H1 (cell line): Measurements from ENCODE around the gene SMYD1. TPM values are rescaled to one million over a fixed set of nuclear protein-coding genes. Genes with fewer than 3 reads are reported as not detected.

ENCODE experiments used
- CTCF ChIA-PET: fragments of 300-600 bp; sonication (Branson Sonifier 250); formaldehyde crosslinking; loops from one replicate; lab custom pipeline; 2021; ENCODE audit not compliant: partially characterized antibody; lab: Charles Lee
- POLR2A ChIA-PET: fragments of 300-600 bp; sonication (Branson Sonifier 250); formaldehyde crosslinking; loops from one replicate; lab custom pipeline; 2021; ENCODE audit warnings: inconsistent platforms; ENCODE audit not compliant: partially characterized antibody; lab: Charles Lee
- DNase-seq, 2 experiments: peaks; one replicate each; pipeline versions ENCODE4 v3.0.0 to v3.0.0-alpha.2; 2010 to 2022; ENCODE audit warnings: low spot score in 2 of 2, low read depth in 1 of 2, mixed read lengths in 1 of 2
- FAIRE-seq: peaks from 2 replicates; lab custom pipeline; 2011; peaks lifted over from hg19 to GRCh38; lab: Jason Lieb, UNC
- H2AFZ ChIP-seq: 2 replicates; pipeline ENCODE4 v1.8.1; 2012; ENCODE audit warnings: low read length, inconsistent platforms
- H2AK5ac ChIP-seq: 2 replicates; pipeline ENCODE4 v1.6.1; 2013; ENCODE audit warnings: low read depth, low read length
- H2BK120ac ChIP-seq: replicated peaks from 2 replicates; pipeline ENCODE3; 2013; ENCODE audit warnings: low read depth, low read length, inconsistent platforms
- H2BK12ac ChIP-seq: 2 replicates; pipeline ENCODE4 v1.6.1; 2013; ENCODE audit warnings: low read depth, low read length
- H2BK15ac ChIP-seq: 2 replicates; pipeline ENCODE4 v1.6.1; 2013; ENCODE audit warnings: low read length
- H2BK20ac ChIP-seq: 2 replicates; pipeline ENCODE4 v1.6.1; 2013; ENCODE audit warnings: low read length
- H2BK5ac ChIP-seq: 2 replicates; pipeline ENCODE4 v1.6.1; 2013; ENCODE audit warnings: low read depth, low read length
- H3K14ac ChIP-seq: 2 replicates; pipeline ENCODE4 v1.6.1; 2013; ENCODE audit warnings: inconsistent platforms; ENCODE audit not compliant: insufficient read length
- H3K18ac ChIP-seq: 2 replicates; pipeline ENCODE4 v1.6.1; 2013; ENCODE audit warnings: low read length; ENCODE audit errors: extremely low read depth
- H3K23ac ChIP-seq: 2 replicates; pipeline ENCODE4 v1.6.1; 2013; ENCODE audit warnings: inconsistent platforms; ENCODE audit not compliant: insufficient read length
- H3K23me2 ChIP-seq: 2 replicates; pipeline ENCODE4 v1.6.1; 2013; ENCODE audit warnings: low read depth, low read length
- H3K27ac ChIP-seq: 2 replicates; pipeline ENCODE4 v1.6.1; 2011; ENCODE audit warnings: low read depth, low read length, inconsistent platforms
- H3K27me3 ChIP-seq, 4 experiments: replicated peaks in 1 of 4; 1 replicate in 1 of 4; 2 replicates in 3 of 4; pipeline versions ENCODE4 v1.6.1 to v1.8.1; 2011 to 2013; ENCODE audit warnings: low read length in 3 of 4, mild to moderate bottlenecking in 3 of 4, inconsistent platforms in 2 of 4, mixed read lengths in 2 of 4, moderate library complexity in 1 of 4; ENCODE audit not compliant: control insufficient read depth in 3 of 4, insufficient read depth in 3 of 4; ENCODE audit errors: extremely low read depth in 1 of 4
- H3K36me3 ChIP-seq, 4 experiments: 2 replicates each; pipeline versions ENCODE4 v1.6.1 to v1.8.1; 2011 to 2013; ENCODE audit warnings: mild to moderate bottlenecking in 4 of 4, low read length in 3 of 4, moderate library complexity in 2 of 4, control low read depth in 1 of 4, inconsistent platforms in 1 of 4; ENCODE audit not compliant: insufficient read depth in 4 of 4, control insufficient read depth in 2 of 4
- H3K4ac ChIP-seq: replicated peaks from 2 replicates; pipeline ENCODE3; 2013; ENCODE audit warnings: low read length, low read depth, mixed read lengths, inconsistent platforms; ENCODE audit not compliant: insufficient read length
- H3K4me1 ChIP-seq, 4 experiments: replicated peaks in 1 of 4; 1 replicate in 1 of 4; 2 replicates in 3 of 4; pipeline versions ENCODE4 v1.6.1 to v1.8.1; 2011 to 2013; ENCODE audit warnings: low read length in 3 of 4, inconsistent platforms in 2 of 4, mixed read lengths in 1 of 4; ENCODE audit not compliant: insufficient read depth in 4 of 4, control insufficient read depth in 3 of 4
- H3K4me2 ChIP-seq, 2 experiments: 2 replicates each; pipeline versions ENCODE4 v1.6.1 to v1.8.1; 2011 to 2013; ENCODE audit warnings: low read depth in 2 of 2, low read length in 2 of 2, control low read depth in 1 of 2, inconsistent platforms in 1 of 2, mild to moderate bottlenecking in 1 of 2; ENCODE audit not compliant: insufficient read depth in 1 of 2
- H3K4me3 ChIP-seq, 4 experiments: fragments of 200-600, 300-600 bp in 1 of 4; sonication (generic), shearing (Covaris generic), sonication (Bioruptor Twin) in 1 of 4; 2 replicates each; pipeline versions ENCODE4 v1.5.1 to v1.8.1; 2011 to 2016; ENCODE audit warnings: low read length in 4 of 4, low read depth in 3 of 4, control low read depth in 2 of 4, inconsistent platforms in 2 of 4, mild to moderate bottlenecking in 2 of 4, mixed read lengths in 1 of 4, moderate library complexity in 1 of 4; ENCODE audit not compliant: insufficient read depth in 2 of 4; ENCODE audit errors: extremely low read depth in 1 of 4
- H3K56ac ChIP-seq: replicated peaks from 2 replicates; pipeline ENCODE3; 2013; ENCODE audit warnings: low read depth, mild to moderate bottlenecking, mixed read lengths, low read length, inconsistent platforms; ENCODE audit not compliant: insufficient read length
- H3K79me1 ChIP-seq: 2 replicates; pipeline ENCODE4 v1.6.1; 2013; ENCODE audit warnings: low read depth, low read length, control low read depth
- H3K79me2 ChIP-seq, 2 experiments: 2 replicates each; pipeline versions ENCODE4 v1.6.1 to v1.8.1; 2012 to 2013; ENCODE audit warnings: low read length in 2 of 2, mild to moderate bottlenecking in 2 of 2, inconsistent platforms in 1 of 2; ENCODE audit not compliant: insufficient read depth in 2 of 2, control insufficient read depth in 1 of 2
- H3K9ac ChIP-seq, 4 experiments: replicated peaks in 1 of 4; 1 replicate in 1 of 4; 2 replicates in 3 of 4; pipeline versions ENCODE4 v1.6.1 to v1.8.1; 2011 to 2013; ENCODE audit warnings: low read depth in 3 of 4, low read length in 3 of 4, control low read depth in 2 of 4, mild to moderate bottlenecking in 2 of 4, moderate library complexity in 2 of 4, inconsistent platforms in 1 of 4; ENCODE audit errors: extremely low read depth in 1 of 4
- H3K9me3 ChIP-seq, 2 experiments: 2 replicates each; pipeline versions ENCODE4 v1.6.1 to v1.8.1; 2012 to 2013; ENCODE audit warnings: mild to moderate bottlenecking in 2 of 2, moderate library complexity in 2 of 2, control low read depth in 1 of 2, inconsistent platforms in 1 of 2, low read depth in 1 of 2, low read length in 1 of 2, mixed read lengths in 1 of 2; ENCODE audit not compliant: insufficient read depth in 2 of 2
- H4K20me1 ChIP-seq, 2 experiments: replicated peaks in 1 of 2; 2 replicates each; pipeline versions ENCODE3 to v1.8.1; 2011 to 2013; ENCODE audit warnings: inconsistent platforms in 2 of 2, low read length in 2 of 2, mild to moderate bottlenecking in 1 of 2; ENCODE audit not compliant: insufficient read depth in 2 of 2, control insufficient read depth in 1 of 2
- H4K5ac ChIP-seq: 2 replicates; pipeline ENCODE4 v1.6.1; 2013; ENCODE audit warnings: low read length, low read depth, mixed read lengths, inconsistent platforms; ENCODE audit not compliant: insufficient read length
- H4K8ac ChIP-seq: 2 replicates; pipeline ENCODE4 v1.8.0; 2013; ENCODE audit warnings: mild to moderate bottlenecking, moderate library complexity, low read length, inconsistent platforms; ENCODE audit not compliant: insufficient read depth; ENCODE audit errors: extremely low read depth
- H4K91ac ChIP-seq: replicated peaks from 2 replicates; pipeline ENCODE3; 2013; ENCODE audit warnings: low read length, mixed read lengths, inconsistent platforms; ENCODE audit not compliant: insufficient read length
- ASH2L ChIP-seq: fragments of 200-600, 300-600 bp; sonication (generic); IDR thresholded peaks from one replicate; pipeline ENCODE4 v1.7.1; 2017; ENCODE audit warnings: low read length
- BCL11A ChIP-seq, 2 experiments: IDR thresholded peaks; one replicate each; pipeline ENCODE4 v1.6.1; 2011; ENCODE audit warnings: low read depth in 2 of 2, low read length in 2 of 2, mild to moderate bottlenecking in 2 of 2
- CBX5 ChIP-seq: fragments of 300-800, 300-1000 bp; sonication (generic); IDR thresholded peaks from 2 replicates; pipeline ENCODE4 v1.7.1; 2016; ENCODE audit warnings: antibody characterized with exemption, low read length, low read depth
- CEBPB ChIP-seq: IDR thresholded peaks from 2 replicates; pipeline ENCODE4 v1.6.1; 2012; ENCODE audit warnings: low read depth, low read length
- CHD1 ChIP-seq: IDR thresholded peaks from 2 replicates; pipeline ENCODE4 v1.6.1; 2012; ENCODE audit warnings: low read depth, low read length, improper control_type of control experiment
- CHD2 ChIP-seq: IDR thresholded peaks from 2 replicates; pipeline ENCODE4 v1.6.1; 2012; ENCODE audit warnings: low read length, improper control_type of control experiment
- E2F6 ChIP-seq: IDR thresholded peaks from 2 replicates; pipeline ENCODE4 v1.6.1; 2012; ENCODE audit warnings: inconsistent platforms
- FOSL1 ChIP-seq: IDR thresholded peaks from 2 replicates; pipeline ENCODE4 v1.6.1; 2011; ENCODE audit warnings: mild to moderate bottlenecking, low read depth, low read length, moderate library complexity; ENCODE audit not compliant: insufficient read depth
- KDM4A ChIP-seq: IDR thresholded peaks from one replicate; pipeline ENCODE4 v1.7.1; 2012; ENCODE audit warnings: low read depth, mild to moderate bottlenecking, moderate library complexity, low read length, inconsistent platforms; ENCODE audit not compliant: severe bottlenecking
- SP1 ChIP-seq: IDR thresholded peaks from 2 replicates; pipeline ENCODE4 v1.6.1; 2011; ENCODE audit warnings: low read depth, low read length
- TAF1 ChIP-seq: IDR thresholded peaks from 2 replicates; pipeline ENCODE4 v1.6.1; 2011; ENCODE audit warnings: mild to moderate bottlenecking, low read depth, low read length
- WGBS, 2 experiments: shearing (Covaris generic) in 1 of 2; methylation state at CpG; one replicate each; pipeline versions ENCODE4 v1.1.6 to v1.1.7; 2013 to 2015; ENCODE audit warnings: low lambda C conversion rate in 2 of 2, mixed read lengths in 2 of 2, inconsistent platforms in 1 of 2, low coverage in 1 of 2, missing lambda C conversion rate in 1 of 2; ENCODE audit not compliant: insufficient replicate concordance in 2 of 2, insufficient coverage in 1 of 2, insufficient read length in 1 of 2; ENCODE audit errors: extremely low coverage in 1 of 2, missing lambda C conversion rate in 1 of 2; 5-methylcytosine and 5-hydroxymethylcytosine counted together
- polyA plus RNA-seq, 7 experiments: library from polyadenylated mRNA; depleted of rRNA in 3 of 7; stranded (reverse) in 5 of 7; unstranded in 2 of 7; fragments of >200 nt in 5 of 7; fragments of 200-250 nt in 2 of 7; gene quantifications; 1 replicate in 5 of 7; 2 replicates in 1 of 7; 4 replicates in 1 of 7; pipeline versions ENCODE4 v1.2.1 to v1.2.3, GENCODE V29; 2011 to 2013; ENCODE audit warnings: missing spikeins in 2 of 7, mixed read lengths in 2 of 7
- total RNA-seq: library from RNA; stranded (reverse); fragmentation: NEBNext Ultra II Directional; extraction: Animal tissue kit (Norgen Biotek cat#: 25700); gene quantifications from 2 replicates; pipeline ENCODE4 v1.2.1, GENCODE V29; 2021

The SMYD1 gene
- total and polyA plus RNA-seq, 2 of the 8 experiments (the other 6 are each of a cell fraction or from before 2014, with no cell fraction given), result 0.06 TPM; not detected in 1

GRCh38 chr2:88141952-88142351 lies 74.3 kb downstream of the SMYD1 start:
- H3K56ac ChIP-seq, result no peak overlapping the region
- H3K4ac ChIP-seq, result no peak overlapping the region
- H4K91ac ChIP-seq, result no peak overlapping the region
- H3K27me3 ChIP-seq, result no peaks in the 10 kb centered on the region
- H3K23me2 ChIP-seq, result no peaks in the 10 kb centered on the region
- no peaks in the 10 kb centered on the region; a peak in 1 of 8 replicates for H3K36me3 ChIP-seq
- no peak for TF ChIP-seq CBX5
- TF ChIP-seq ASH2L, result no peak
- no peak for TF ChIP-seq E2F6
- no peak for TF ChIP-seq SP1
- no peak for TF ChIP-seq TAF1
- TF ChIP-seq CHD1, result no peak
- no peak for TF ChIP-seq BCL11A (IDR thresholded peaks at IDR 0.05; ENCODE audit: low read depth in 2 of 2, low read length in 2 of 2)
- no peak for TF ChIP-seq CEBPB
- TF ChIP-seq FOSL1, result no peak
- no peak for TF ChIP-seq KDM4A
- no peak for TF ChIP-seq CHD2
- CTCF ChIA-PET, result interaction anchor here (3.0 kb wide), 1 partner anchor 82 kb away, joined by 11 read pairs; no protein-coding TSS in a partner anchor
- no peaks in the 10 kb centered on the region for H3K79me1 ChIP-seq
- no peak overlapping the region for H2BK5ac ChIP-seq
- no peak overlapping the region for H2AFZ ChIP-seq
- H4K8ac ChIP-seq, result no peak overlapping the region
- H2BK120ac ChIP-seq, result no peak overlapping the region
- H4K20me1 ChIP-seq, result no peaks in the 10 kb centered on the region
- FAIRE-seq, result no peak
- H3K23ac ChIP-seq, result no peak overlapping the region
- POLR2A ChIA-PET, result no interaction called here
- H3K4me2 ChIP-seq, result no peak overlapping the region
- no peak overlapping the region for H2BK20ac ChIP-seq
- no peak overlapping the region for H4K5ac ChIP-seq
- H3K79me2 ChIP-seq, result no peaks in the 10 kb centered on the region
- no peaks in the 10 kb centered on the region for H3K4me1 ChIP-seq
- no peak overlapping the region for H3K18ac ChIP-seq
- no peak overlapping the region for H2BK12ac ChIP-seq
- H2BK15ac ChIP-seq, result no peak overlapping the region
- 91% methylated on average over 2 of the region's 2 CpGs; no CpG with 5 or more reads in 1 of the 2 experiments for WGBS, 2 experiments
- DNase-seq, result no peak
- no peak overlapping the region for H3K27ac ChIP-seq
- no peak overlapping the region for H3K4me3 ChIP-seq
- H3K9me3 ChIP-seq, result no peaks in the 10 kb centered on the region
- no peak overlapping the region for H2AK5ac ChIP-seq
- H3K9ac ChIP-seq, result no peak overlapping the region
- no peak overlapping the region for H3K14ac ChIP-seq
